ENCODE measurements around the gene LIN7C. TPM values are rescaled to one million over a fixed set of nuclear protein-coding genes. Genes with fewer than 3 reads are reported as not detected.
A peak's percentile ranks its signal among the peaks of the same experiment; 100 is the strongest.

The LIN7C gene
- total and polyA plus RNA-seq, 9 of the 15 experiments (the other 6 are each of a cell fraction or from before 2014, with no cell fraction given), result 10.8 to 52.7 (median 21.5) TPM

- TF ChIP-seq ZNF12 (CRISPR knock-in tag; IDR thresholded peaks at IDR 0.05) (0 out of 2 replicates have a peak, but pooled peaks have one; percentile 52), MGA (IDR thresholded peaks at IDR 0.05) (peak; percentile 36), ATF1 (CRISPR knock-in tag; IDR thresholded peaks at IDR 0.05) (no peak), ATF1 (tag; IDR thresholded peaks at IDR 0.05) (peak; percentile 92), FOXK2 (conservative IDR thresholded peaks at IDR 0.05 in 1 of 2, IDR thresholded peaks at IDR 0.05 in 1 of 2; ENCODE audit: low read depth in 2 of 2) (peak in 1 of 2 experiments; percentile 46; a peak in 1 of 4 replicates), ZKSCAN1 (IDR thresholded peaks at IDR 0.05; ENCODE audit: low read depth, low read length) (no peak), ZFPM2 (CRISPR knock-in tag; IDR thresholded peaks at IDR 0.05) (0 out of 2 replicates have a peak, but pooled peaks have one; percentile 30), ZSCAN32 (CRISPR knock-in tag; IDR thresholded peaks at IDR 0.05) (no peak), CREM (IDR thresholded peaks at IDR 0.05; ENCODE audit: low read depth) (peak; percentile 94), HNRNPK (IDR thresholded peaks at IDR 0.05; ENCODE audit: low read depth, low read length, poor library complexity, severe bottlenecking) (no peak), MBD2 (IDR thresholded peaks at IDR 0.05; ENCODE audit: borderline replicate concordance, low read depth) (peak; percentile 75; the same call in 1 of the 2 replicates), MTF1 (CRISPR knock-in tag; IDR thresholded peaks at IDR 0.05; ENCODE audit: borderline replicate concordance) (no peak), POLR2B (IDR thresholded peaks at IDR 0.05; ENCODE audit: low read depth, partially characterized antibody) (peak; percentile 94), SUPT5H (IDR thresholded peaks at IDR 0.05) (peak; percentile 98), RBM22 (IDR thresholded peaks at IDR 0.05; ENCODE audit: low read depth, low read length, poor library complexity, severe bottlenecking) (no peak)
- TF ChIP-seq, protein P1, sequence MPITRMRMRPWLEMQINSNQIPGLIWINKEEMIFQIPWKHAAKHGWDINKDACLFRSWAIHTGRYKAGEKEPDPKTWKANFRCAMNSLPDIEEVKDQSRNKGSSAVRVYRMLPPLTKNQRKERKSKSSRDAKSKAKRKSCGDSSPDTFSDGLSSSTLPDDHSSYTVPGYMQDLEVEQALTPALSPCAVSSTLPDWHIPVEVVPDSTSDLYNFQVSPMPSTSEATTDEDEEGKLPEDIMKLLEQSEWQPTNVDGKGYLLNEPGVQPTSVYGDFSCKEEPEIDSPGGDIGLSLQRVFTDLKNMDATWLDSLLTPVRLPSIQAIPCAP (CRISPR knock-in tag; IDR thresholded peaks at IDR 0.05; ENCODE audit: borderline replicate concordance), result no peak
Measured at GRCh38 chr11:27506200-27507182, at the start of gene LIN7C (continued).
